Stimulated activated naive CD4-positive, alpha-beta T cell (primary cell): Measurements from ENCODE around the gene TEX35.

Experiments
- DNase-seq, 6 experiments: peaks; one replicate each; lab custom pipeline; 2025; lab: John Stamatoyannopoulos, UW

TEX35 gene

DNA sequence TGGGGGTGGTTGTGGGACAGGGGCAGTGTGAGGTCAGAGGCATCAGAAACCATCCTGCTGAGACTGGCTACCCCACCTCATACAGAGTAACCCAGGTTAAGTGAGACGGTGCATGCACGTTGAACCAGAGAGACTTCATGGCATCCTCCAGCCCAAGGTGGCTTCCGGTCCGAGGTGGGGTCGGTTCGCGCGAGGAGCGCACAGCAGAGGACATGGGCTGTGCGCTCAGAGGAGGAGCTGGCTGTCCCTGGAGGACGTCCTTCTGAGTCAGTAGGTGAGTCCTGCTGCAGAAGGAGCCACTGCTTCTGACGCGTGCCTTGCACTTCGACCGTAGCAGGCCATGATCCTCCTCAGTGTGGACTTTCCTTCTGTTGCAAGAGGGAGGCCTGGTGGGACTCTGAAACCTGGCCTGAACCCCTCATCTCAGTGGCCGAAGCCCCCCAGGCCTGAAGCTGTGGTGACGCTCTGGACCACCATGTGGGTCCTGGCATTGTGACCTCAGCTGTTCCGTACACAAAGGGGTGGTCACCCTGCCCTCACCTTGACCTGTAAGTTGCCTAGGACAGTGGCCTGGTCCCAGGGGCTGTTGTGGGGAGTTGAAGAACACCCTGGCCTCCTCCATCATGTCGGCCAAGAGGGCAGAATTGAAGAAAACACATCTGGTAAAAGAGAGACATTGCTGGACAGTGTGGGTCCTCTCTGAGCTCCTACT, at the start of gene TEX35:
TEX35 (plus strand) TSS at position 544 of the 712 bp plus-strand sequence; CDS start at position 624, 80 bp downstream.
- no peak for DNase-seq

DNA sequence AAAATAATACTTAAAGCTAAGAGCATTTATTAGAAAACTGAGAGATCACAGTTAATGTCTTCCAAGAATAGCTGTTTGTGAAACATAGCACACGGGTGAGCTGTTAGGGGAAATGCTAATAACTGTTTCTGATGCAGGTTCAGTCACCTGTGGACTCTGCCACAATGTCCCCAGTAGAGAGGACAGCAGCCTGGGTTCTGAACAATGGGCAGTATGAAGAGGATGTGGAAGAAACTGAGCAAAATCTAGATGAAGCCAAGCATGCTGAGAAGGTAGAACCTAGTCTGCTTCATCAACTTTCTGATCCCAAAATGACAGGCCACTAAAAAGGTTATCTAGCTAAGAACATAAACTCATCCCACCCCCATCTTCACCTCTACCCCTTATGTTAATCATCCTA, 48.8 kb upstream of the TEX35 start:
- no peak for DNase-seq

DNA sequence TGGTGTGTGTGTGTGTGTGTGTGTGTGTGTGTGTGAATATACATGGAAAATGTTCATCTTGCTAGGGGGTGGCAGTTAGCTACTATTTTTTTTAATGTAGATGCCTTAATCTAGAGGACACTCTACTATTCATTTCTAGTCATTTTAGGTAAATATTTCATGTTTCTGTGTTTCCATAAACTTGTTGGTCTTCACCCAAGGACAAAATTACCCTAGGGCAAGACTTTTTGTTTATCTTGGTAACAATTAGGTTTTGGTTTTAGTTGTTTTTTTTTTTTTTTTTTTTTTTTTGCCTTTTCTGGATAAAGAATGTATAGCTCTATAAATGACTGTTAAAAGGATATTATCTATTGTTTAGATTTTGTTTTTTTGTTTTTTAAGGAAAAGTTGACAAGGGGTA, 48.3 kb upstream of the TEX35 start:
- no peak for DNase-seq

DNA sequence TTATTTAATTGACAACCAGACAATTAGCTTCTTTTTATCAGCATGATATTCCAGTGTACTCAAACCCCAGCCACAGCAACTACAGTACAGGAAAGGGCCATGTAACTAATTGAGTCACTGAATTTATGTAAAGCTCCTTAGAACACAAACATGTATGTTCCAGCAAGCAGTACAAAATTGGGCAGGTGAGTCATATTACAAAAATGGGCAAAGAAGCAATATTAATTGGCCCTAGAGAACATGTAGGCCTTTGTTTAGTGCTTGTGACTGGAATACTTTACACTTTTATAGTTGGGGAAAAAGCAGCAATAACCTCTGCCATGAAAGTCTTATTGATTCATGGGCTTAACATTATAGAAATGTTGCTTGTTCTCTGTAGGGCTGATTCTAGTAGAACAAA, 47.9 kb upstream of the TEX35 start:
- DNase-seq = no peak

DNA sequence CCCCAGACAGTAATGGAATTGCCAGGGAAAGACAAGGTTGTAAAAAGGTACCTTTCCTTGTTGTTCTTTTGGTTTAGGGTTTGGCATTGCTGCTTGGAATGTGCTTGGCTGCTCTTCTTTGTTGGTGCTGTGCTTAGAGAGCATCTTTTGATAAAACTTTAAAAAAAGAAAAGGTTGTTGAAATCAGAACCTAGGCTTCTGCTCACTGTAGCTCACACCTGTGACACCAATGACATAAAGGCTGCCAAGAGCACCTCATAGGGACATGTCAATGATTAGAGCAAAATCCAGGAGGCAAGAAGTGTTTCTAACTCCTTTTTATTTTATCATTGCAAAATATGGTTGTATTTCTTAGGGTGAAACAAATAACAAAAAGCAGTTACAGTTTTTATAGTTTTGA, 45.1 kb upstream of the TEX35 start:
- DNase-seq = no peak

DNA sequence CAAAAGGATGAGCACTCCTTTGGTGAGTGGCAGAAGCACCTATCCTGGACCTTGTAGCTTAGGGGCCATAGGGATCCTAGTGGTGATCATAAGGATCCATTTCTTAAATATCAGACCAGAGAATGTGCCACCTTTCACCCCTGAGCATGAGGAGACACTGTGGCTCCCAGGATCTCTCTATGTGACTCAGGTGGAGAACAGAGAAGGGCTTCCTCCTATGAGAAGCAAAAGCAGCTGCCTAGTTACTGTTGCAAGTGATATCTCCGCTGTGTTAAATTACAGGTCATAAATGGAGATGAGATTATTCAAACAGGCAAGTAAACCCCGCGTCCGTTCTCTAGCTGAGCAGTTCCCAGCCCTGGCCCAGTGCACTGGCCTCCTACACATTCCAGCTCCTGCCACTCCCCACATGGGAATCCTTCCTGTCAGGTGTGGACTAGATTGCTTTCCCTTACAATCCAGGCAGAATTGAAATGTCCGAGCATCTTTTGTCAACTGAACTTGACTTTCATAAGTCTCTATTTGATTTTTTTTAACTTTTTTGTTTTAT, 42.4 kb upstream of the TEX35 start:
- no peak for DNase-seq

DNA sequence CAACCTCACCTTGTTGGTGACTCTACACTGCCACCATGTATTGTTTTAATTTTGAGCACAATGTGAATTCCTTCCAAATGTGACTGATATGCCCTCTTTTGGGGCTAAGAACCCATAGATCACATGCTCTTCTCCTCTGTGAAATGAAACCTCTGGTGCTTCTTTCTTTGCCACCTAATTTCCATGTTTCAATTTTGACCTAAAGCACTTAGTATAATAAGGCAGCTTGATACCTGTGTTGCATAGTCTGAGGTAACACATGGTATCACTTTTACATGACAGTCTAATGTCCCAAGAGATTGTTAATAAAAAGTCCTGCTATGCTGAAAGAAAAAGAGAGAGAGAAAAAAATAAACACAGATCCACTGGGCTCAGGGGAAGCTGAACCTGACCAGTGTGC, 40.4 kb upstream of the TEX35 start:
- DNase-seq = no peak

DNA sequence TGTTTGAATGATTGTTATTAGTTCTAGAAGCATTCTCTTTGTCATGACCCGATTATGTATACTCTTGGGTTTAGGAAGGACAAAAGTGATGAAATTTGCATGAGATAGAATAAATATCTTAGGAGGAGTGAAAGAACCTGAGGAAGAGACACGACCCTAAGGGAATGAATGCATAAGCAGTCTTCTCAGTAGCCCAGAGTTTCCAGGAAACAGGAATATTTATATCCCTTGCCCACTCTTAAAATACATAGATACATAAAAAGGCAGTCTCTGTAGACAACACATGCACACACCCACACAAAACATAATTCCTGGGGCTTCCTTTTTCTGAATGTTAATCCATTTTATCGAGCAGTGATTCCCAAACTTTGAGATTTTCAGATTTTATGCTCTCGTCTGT, 35.5 kb upstream of the TEX35 start:
- no peak for DNase-seq

DNA sequence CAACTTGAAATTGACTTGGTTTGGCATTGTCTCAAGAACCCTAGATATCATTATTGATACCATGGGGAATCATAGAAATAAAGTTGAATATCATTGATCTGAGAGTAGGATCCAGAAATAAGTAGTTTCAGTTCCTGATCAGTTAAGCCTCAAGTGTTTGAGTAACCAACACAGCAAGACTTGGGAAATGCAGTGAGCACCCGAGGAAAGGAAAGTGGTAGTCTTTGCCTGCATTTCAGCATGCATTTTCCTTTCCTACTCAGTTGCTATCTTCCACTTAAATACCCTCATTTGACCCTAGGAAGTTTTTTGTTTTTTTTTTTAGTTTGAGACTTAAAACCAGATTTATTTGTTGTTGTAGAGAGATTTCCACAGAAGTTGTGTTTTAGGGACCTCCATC, 35.1 kb upstream of the TEX35 start:
- DNase-seq = no peak

DNA sequence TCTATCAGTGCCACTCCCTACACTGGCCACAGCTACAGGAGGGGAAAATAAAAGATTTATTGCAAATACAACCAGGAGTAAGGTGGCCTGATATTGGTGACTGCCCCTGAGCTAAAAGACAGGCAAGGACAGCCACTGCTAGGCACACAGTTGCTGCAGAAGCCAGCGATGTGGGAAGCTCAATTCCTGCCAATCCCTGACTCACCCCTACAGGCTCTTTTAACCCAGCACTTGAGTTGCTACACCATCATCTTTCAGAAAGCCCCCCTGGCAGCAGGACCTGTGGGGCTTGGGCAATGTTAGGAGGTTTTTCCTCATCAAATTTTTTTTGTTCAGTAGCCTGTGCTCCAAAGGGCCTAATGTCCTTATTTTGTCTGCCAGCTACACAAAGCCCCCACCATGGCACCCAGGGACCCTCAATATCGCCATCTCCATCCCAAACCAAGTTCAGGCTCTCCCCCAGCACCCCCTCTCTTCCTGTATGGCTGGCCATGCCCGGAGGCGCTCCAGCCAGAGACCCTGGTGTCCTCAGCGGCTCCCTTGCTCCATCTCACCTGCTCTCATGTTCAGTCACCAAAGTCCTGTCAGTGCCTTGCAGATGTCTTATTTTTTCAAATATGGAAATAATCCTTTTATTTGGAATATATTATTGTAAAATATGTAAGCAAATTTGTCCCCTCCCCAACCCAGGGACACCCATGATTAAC, 29.5 kb upstream of the TEX35 start:
- no peak for DNase-seq

DNA sequence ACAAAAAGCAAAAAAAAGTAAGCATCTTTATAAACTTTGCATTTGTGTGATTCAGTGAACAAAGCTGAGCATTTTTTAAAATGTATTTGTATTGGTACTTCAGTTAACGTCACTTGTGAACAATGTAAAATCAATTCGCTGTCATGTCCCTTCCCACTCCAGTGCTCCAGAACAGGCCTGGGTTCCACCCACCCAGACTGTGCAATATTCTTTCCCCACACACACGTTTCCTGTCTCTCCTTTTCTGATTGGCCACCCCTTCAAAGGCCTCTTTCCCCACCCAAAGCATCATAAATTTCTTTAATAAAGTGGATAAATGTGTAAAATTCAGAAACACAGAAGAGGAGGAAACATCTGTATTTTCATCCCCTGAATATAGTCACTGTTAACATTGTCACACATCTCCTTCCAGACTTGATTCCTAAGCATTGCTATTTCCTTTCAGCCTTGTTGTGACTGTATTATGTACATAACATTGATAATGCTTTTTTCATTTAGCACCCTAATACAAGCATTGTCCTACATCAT, 28.1 kb upstream of the TEX35 start:
- DNase-seq = no peak

DNA sequence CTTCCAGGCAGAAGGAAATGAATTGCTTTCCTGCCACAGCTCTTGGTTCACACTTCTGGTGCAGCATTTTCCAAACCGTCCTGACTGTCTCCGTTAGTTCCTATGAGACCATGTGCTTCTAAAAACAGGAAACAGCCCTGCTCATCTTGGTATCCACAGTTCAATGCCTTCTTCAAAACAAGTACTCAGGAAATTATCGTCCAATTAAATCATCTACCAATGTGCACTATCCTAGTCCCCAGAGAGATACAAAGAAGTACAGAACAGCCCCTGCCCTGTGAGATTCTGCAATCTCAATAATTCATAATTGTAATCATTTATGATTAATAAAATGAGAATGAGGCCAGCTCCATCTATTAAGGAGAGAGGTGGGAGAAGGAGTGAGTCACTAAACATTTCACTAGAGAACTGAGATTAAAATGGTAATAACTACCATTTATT, 27.3 kb upstream of the TEX35 start:
- no peak for DNase-seq

DNA sequence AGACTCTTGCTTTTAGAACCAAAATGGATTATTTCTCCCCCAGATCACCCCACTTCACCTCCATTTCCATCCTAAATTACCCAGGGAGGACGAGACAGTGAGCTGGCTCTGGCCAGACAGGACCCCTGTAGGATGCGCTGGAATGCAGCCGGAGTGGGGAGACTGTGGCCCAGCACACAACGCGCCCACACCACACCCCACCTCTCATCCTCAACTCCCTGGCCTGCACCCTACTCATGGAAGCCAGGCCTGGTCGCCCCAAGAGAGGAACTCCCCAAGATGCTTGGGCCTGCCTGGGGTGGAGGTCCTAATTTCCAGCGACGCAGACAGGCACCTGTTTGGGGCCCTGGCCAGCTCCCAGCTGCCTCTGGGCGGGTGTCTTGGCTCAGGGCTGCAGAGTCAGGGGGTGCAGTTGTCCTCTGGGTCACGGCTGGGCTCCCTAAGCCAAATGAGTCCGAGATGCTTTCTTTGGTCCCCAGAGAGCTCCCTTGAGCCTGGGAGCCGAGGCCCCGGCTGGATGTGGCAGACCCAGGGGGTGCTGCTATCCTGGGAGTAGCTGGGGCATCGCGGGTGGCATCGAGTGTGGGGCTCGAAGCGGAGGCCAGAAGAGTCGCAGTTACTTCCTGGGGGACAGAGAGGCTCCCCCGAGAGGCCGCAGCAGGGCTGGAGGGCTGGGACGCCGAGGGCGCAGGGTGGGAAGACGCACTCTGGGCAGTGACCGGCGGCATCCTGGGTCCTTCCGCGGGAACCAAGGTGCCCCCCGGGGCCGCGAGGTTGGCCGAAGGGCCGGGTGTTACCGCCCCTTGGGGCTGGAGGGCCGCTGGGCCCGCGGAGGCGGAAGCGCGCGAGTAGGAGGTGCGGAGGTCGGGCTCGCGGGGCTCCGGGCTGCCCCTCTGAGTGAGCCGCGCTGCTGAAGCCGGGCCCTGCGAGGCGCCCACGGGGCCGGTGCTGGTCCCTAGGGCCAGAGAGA, 26.5 kb upstream of the TEX35 start:
- DNase-seq = no peak

DNA sequence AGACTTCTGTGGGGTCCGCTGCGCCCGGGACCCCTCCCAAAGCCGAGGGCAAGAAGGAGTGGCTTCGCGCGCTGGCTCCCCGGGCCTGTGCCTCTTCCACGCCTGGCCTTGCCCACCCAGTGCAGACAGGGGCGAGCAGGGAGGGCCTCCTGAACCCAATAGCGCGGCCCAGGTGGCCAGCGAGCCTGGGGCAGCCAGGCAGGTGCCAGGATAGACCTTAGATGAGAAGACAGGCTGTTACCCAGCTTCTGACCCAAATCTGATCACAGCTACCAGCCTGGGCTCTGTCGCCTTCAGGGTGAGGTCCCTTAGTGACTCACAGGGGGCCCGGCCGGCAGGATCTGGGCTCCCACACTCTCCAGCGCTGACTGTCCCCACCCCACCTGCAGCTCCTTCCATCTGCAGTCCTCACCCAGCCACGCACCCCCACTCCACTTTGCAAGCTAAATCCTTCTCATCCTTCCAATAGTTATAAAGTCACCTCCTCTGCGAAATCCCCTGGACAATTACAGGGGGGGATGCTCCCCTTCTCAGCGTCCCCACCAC, 25.8 kb upstream of the TEX35 start:
- DNase-seq = no peak

DNA sequence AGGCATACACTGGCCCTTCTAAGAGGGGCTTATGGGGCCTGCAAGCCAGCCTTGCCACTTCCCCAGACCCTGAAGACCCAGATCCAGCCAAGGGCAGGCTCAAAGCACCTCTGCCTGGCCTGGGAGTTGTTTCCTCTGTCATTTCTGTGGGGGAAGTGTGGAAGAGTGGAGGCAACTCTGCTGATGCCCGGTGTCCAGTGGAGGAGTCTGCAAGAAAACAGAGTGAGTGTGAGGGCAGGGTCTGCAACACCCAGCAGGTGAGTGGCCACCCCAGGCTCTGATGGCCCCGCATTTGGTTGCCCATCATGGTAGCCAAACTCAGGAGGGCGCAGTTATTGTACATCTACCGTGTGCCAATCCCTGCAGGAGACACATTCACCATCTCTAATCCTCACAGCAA, 24.5 kb upstream of the TEX35 start:
- no peak for DNase-seq

DNA sequence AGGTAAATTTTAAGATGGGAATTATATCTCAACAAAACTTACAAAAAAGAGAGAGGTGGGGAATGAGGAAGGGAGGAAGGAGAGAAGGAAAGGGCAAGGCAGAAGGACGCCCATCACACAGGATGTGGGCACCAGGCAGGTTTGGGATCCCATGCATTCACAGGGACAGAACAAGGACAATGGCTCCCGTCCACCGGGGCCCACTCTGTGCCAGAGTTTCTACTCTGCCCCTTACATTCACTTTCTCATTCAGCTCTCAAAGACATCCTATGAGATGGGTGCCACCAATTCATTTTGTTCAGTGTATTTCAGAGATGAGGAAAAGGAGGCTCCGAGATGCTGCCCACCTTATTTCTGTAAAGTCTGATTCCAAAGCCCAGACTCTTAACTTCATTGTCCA, 23.5 kb upstream of the TEX35 start:
- no peak for DNase-seq

DNA sequence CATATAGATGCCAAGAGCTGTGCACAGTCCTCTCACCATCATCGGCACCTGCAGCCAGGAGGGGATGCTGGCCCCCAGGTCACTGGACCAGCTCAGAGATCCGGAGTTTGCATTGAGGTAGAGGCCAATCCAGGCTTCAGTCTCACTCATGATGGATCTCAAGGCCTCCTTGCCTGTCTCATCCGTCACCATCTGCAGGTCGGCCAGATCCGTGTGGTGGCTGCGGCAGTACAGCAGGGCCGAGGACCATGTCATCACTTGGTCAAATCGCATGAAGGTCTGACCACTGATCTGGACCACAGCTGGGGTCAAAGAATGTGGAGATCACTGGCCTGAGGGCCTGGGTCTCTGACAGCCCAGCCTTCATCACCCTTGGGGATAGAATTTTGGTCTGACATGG, 22.8 kb upstream of the TEX35 start:
- no peak for DNase-seq

DNA sequence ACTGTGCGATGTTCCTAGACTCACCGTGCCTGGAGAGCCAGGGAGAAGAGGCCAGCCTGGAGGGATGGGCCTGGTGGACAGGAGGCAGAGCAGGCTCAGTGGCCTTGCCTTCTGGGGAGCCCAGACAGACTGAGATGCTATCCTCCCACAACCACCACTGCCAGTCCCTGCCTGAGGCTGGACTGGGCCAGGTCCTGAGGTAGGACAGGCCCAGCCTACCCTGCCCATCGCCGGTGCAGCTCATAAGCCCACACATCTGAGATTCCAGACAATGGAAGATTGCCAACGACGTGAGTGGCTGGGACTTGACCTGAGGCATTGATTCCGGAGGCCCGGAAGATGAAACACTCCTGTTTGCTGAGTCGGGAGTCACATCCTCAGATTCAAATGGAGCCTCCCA, 21.9 kb upstream of the TEX35 start:
- DNase-seq = no peak

DNA sequence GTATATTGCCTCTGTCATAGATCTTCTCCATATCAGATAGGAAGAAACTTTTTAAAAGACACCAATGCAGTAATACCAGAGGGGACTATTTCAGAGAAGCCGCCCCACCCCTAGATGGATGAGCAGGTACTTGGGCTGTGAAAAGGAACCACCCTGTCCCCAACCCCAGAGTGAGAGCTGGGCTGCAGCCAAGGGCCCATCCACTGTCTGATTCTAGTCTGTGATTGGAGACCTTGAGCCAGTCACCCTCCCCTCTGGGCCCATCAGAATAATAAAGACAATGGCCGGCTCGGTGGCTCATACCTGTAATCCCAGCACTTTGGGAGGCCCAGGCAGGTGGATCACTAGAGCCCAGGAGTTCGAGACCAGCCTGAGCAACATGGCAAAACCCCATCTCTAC, 21.2 kb upstream of the TEX35 start:
- DNase-seq = no peak

DNA sequence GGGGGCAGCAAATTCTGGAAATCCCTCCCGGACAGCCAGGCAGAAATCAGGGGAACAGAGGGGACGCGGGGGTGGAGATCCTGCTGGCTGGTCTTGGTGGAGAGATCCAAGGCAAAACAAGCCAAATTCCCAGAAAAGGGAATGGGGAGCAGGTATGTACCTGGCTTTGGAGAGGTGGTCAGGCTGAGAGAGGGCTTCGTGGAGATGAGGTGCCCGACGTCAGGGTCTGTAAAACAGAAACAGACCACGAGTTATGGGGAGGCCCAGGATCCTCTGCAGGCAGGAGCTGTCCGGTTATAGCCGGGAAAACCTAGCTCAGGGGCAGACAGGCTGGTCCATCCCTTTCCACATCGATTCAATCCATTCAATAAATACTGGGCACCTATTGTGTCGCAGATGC, 20.6 kb upstream of the TEX35 start:
- DNase-seq = no peak

DNA sequence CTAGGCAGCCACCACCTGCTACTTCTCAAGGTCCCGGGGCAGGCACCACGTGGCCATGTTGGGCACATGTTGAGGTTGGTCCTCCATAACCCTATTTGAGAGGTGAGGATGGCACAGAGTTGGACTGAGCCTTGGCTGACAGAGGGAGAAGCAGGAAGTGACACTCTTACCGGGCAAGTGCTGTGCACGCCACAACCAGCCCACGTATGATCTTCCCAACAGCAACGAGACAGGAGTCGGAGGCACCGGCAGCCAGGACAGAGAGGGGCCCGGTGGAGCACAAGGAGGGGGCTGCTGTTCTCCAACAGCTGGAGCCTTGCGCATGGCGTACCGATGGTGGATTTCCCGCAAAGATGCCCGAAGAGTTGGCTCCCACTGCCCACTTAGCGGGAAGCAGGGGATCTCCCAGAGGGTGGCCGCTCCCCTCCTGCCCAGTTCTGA, 19.6 kb upstream of the TEX35 start:
- no peak for DNase-seq

DNA sequence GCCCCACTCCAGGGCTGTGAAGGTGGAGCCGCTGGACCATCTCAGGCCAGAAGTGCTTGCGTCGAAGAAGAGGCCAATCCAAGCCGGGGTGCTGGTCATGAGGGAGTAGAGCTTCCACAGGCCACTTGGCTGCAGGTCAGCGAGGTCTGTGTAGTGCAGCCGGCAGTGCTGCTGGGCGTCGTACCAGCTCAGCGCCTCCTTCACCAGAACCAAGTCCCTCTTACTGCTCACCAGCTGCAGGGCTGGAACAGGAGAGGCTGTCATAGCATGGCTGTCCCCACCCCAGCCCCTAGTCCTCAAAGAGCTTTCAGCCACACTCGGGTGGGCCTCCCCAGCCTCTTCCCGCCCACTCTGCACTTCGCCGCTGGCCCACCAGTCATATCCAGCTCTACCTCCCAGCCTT, 18.3 kb upstream of the TEX35 start:
- no peak for DNase-seq
